Activated T-cell treated with anti-CD3 and anti-CD28 coated beads, Interleukin-2, amount 50 U/mL, for 24 hours (primary cell): ENCODE measurements around the gene ACKR2.

ENCODE experiments used
- DNase-seq: peaks from one replicate; pipeline ENCODE4 v3.0.0-alpha.2; 2020
- H3K27ac Mint-ChIP-seq: 2 replicates; pipeline ENCODE4 v1.8.0; 2020; ENCODE audit warnings: mild to moderate bottlenecking, mixed read lengths
- H3K27me3 Mint-ChIP-seq: 2 replicates; pipeline ENCODE4 v1.8.0; 2020; ENCODE audit warnings: mixed read lengths
- H3K36me3 Mint-ChIP-seq: 2 replicates; pipeline ENCODE4 v1.8.0; 2020; ENCODE audit warnings: low read depth, mixed read lengths
- H3K4me1 Mint-ChIP-seq: 2 replicates; pipeline ENCODE4 v1.8.0; 2020; ENCODE audit warnings: low read depth, mixed read lengths
- H3K4me3 Mint-ChIP-seq: 2 replicates; pipeline ENCODE4 v1.8.0; 2020; ENCODE audit warnings: mild to moderate bottlenecking, moderate library complexity, mixed read lengths
- H3K9me3 Mint-ChIP-seq: 2 replicates; pipeline ENCODE4 v1.8.0; 2020; ENCODE audit warnings: mixed read lengths

The ACKR2 gene

DNA sequence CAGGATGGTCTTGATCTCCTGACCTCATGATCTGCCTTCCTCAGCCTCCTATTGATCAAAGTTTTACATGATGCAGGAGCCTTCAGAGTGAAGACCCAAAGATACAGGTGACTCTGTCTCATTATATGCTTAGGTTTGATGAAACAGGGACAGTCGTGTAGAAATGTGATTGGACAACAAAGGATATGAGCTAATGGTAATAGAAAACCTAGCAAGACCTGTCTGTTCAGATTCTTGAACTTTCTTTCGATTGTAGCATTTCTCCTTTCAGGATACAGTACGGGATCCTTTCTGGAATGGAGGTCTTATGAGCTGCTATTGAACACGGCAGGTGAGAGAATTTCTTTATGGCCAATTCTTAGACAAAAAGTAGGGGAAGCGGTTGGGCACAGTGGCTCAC lies at the start of gene ACKR2:
Gene ACKR2, plus strand, starts transcription at position 244 of the 400 bp plus-strand sequence. CDS start 55,058 bp downstream, outside the sequence.
- no peak within 1 kb of the TSS for H3K4me3 Mint-ChIP-seq
- H3K27me3 Mint-ChIP-seq: peaks cover 18% of the 10 kb centered on the region
- no peak for DNase-seq
- H3K4me1 Mint-ChIP-seq: peaks cover 8% of the 10 kb centered on the region
- peaks cover under 1% of the 10 kb centered on the region for H3K36me3 Mint-ChIP-seq
- no peaks in the 10 kb centered on the region for H3K9me3 Mint-ChIP-seq
- H3K27ac Mint-ChIP-seq: no peak within 1 kb of the TSS

DNA sequence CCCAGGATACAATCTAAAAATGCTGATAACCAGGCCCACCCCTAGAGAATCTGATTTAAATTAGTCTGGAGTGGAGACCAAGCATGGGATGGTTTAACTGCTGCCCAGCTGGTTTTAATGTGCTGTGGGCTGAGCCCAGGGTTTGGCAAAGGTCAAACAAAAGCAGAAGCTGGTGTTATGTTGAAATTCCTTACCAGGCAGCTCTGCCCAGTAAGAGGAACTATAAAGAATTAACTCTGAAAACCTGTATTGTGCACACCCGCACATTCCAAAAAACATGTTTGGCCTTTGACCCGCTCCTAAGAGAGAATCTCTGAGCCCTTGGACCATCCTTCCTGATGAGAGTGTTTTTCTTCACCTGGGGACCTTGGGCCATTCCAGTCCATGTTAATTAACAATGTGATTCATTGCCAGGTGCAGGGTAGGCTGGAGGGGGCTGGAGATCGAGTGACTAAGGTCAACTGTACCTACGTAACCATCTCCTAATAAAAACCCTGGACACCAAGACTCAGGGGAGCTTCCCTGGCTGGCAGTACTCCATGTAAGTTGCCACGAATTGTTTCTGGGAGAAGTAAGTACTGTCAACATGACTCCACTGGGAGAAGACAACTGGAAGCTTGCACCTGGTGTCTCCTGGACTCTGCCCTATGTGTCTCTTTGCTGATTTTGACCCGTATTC lies 47.1 kb upstream of the ACKR2 start:
- no peak overlapping the region for H3K27ac Mint-ChIP-seq
- H3K27me3 Mint-ChIP-seq: peaks cover 6% of the 10 kb centered on the region
- no peak for DNase-seq
- no peaks in the 10 kb centered on the region for H3K9me3 Mint-ChIP-seq
- H3K4me3 Mint-ChIP-seq: no peak overlapping the region
- no peaks in the 10 kb centered on the region for H3K4me1 Mint-ChIP-seq
- H3K36me3 Mint-ChIP-seq: no peaks in the 10 kb centered on the region

DNA sequence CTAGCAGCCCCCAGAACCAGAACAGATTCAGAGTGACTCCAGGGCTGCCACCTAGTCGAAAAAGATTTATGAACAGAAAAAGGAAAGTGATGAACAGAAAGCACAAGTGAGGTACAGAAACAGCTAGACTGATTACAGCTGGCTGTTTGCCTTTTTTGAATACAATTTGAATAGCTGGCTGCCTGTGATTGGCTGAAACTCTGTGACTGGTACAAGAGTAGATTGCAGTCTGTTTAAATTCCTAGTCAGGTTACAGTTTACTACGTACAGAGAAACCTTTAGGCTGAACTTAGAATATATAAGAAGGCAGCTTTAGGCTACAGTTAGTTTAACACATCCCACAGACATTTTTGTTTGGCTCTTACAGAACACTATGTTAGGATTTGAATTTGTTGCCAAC lies 46.2 kb upstream of the ACKR2 start:
- peaks cover 6% of the 10 kb centered on the region for H3K27me3 Mint-ChIP-seq
- H3K9me3 Mint-ChIP-seq: no peaks in the 10 kb centered on the region
- H3K27ac Mint-ChIP-seq: no peak overlapping the region
- H3K36me3 Mint-ChIP-seq: no peaks in the 10 kb centered on the region
- no peak overlapping the region for H3K4me3 Mint-ChIP-seq
- H3K4me1 Mint-ChIP-seq: no peaks in the 10 kb centered on the region
- DNase-seq: no peak

DNA sequence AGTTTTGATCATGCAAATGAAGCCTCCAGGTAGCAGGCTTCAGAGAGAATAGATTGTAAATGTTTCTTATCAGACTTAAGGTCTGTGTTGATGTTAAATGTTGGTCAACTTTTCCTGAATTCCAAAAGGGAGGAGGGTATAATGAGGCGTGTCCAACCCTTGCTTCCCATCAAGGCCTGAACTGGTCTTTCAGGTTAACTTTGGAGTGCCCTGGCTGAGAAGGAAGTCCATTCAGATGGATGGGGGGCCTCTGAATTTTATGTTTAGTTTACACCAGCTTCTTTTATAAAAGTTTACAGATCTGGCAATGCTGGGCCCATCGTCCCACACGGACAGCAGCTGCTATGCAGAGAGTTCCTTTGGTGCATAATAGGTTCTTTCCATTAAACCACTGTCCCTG lies 45.1 kb upstream of the ACKR2 start:
- Mint-ChIP-seq H3K27me3 (no peaks in the 10 kb centered on the region), H3K27ac (no peak overlapping the region), H3K9me3 (no peaks in the 10 kb centered on the region), H3K4me3 (no peak overlapping the region), H3K36me3 (no peaks in the 10 kb centered on the region), H3K4me1 (no peaks in the 10 kb centered on the region)
- DNase-seq: no peak

DNA sequence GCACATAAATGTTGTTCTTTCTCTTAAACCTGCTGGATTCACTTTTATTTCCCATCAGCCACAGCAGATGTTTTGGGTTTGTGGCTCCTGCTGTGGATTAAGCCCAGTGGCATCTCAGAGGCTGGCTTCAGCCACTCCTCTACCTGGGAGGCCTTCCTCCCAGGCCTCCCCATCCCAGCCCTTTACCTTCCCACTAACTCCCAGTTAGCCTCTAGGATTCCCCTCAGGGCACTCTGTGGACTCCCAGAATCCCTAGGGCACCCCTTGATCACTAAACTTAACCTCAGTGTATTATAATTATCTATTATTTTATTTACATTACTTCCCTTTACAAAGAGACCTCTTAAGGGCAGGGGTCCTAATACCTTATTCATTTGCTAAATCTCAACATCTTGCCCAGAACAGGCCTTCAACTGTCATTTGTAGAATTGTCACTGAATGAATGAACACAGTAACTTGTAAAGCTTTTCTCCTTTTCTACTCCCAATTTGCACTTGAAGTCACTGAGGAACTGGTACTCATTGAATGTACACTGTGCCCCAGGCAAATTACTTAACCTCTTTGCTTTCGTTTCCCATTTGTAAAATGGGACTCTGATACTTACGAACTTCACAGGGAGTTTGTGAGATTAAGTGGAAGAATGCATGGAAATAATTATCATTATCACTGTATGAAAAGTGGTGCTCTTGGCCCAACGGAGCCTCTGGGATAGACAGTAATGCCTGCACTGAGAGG lies 44.5 kb upstream of the ACKR2 start:
- Mint-ChIP-seq H3K4me1 (no peaks in the 10 kb centered on the region), H3K4me3 (no peak overlapping the region), H3K27me3 (no peaks in the 10 kb centered on the region), H3K9me3 (no peaks in the 10 kb centered on the region), H3K27ac (no peak overlapping the region), H3K36me3 (no peaks in the 10 kb centered on the region)
- DNase-seq: no peak

GRCh38 chr3:42769477-42770131 lies 39.6 kb upstream of the ACKR2 start:
- peaks cover 13% of the 10 kb centered on the region for H3K4me1 Mint-ChIP-seq
- H3K9me3 Mint-ChIP-seq: peaks cover 8% of the 10 kb centered on the region
- H3K36me3 Mint-ChIP-seq: no peaks in the 10 kb centered on the region
- no peak overlapping the region for H3K27ac Mint-ChIP-seq
- no peak for DNase-seq
- H3K4me3 Mint-ChIP-seq: no peak overlapping the region
- no peaks in the 10 kb centered on the region for H3K27me3 Mint-ChIP-seq

GRCh38 chr3:42771271-42771670 lies 38.0 kb upstream of the ACKR2 start:
- Mint-ChIP-seq H3K27ac (no peak overlapping the region), H3K4me3 (no peak overlapping the region)

DNA sequence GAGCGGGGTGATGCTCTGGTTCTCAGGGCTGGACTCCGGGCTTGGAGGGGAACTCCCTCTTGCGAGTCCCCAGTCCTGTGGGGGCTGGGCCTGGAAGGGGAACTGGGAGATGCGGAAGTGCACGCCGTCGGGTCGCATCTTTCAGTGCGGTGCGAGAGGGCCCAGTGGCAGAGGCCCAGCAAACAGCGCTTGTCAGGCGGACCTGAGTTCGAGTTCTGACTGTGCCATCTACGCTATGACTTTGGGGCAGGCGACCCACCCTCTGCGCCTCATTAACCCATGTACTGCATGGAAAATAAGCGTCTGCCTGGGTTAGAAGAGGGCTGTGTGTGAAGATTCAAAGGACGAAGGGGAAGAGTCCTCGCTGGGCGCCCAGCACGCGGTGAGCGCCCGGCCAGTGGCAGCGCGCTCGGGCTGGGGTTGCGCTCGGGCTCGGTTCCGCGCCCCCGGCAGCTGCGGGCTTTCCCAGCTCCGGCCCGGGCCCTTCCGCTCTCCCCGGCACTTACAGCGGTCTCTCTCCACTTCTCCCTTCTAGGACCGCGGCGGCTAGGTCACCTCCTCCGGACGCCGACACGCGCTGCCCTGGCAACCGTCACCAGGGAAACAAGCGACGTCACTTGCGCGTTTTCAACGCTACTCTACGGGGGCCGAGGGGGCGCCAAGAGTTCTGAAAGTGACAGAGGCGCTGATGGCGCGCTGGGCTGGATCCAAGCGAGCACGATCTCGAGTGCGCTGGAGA lies 36.4 kb upstream of the ACKR2 start, which contains the start of gene CCDC13:
Gene CCDC13, minus strand, starts transcription at position 584 of the 739 bp plus-strand sequence. CDS start 14,908 bp downstream, outside the sequence.
- Mint-ChIP-seq H3K36me3 (no peaks in the 10 kb centered on the region), H3K9me3 (peaks cover 8% of the 10 kb centered on the region), H3K27me3 (no peaks in the 10 kb centered on the region)

More at GRCh38 chr3:42771271-42771670, 38.0 kb upstream of the ACKR2 start:
- H3K27me3 Mint-ChIP-seq: no peaks in the 10 kb centered on the region
- peaks cover 13% of the 10 kb centered on the region for H3K4me1 Mint-ChIP-seq
- H3K9me3 Mint-ChIP-seq: peaks cover 8% of the 10 kb centered on the region
- no peaks in the 10 kb centered on the region for H3K36me3 Mint-ChIP-seq
- no peak for DNase-seq

GRCh38 chr3:42773409-42773751 lies 35.9 kb upstream of the ACKR2 start:
- peaks cover 8% of the 10 kb centered on the region for H3K9me3 Mint-ChIP-seq

More for the DNA sequence above, 36.4 kb upstream of the ACKR2 start, which contains the start of gene CCDC13:
- H3K27ac Mint-ChIP-seq: peak within 1 kb of the TSS; percentile 87
- DNase-seq: peak; percentile 92
- H3K4me1 Mint-ChIP-seq: peaks cover 13% of the 10 kb centered on the region
- H3K4me3 Mint-ChIP-seq: peak within 1 kb of the TSS; percentile 87

GRCh38 chr3:42778644-42779043 lies 30.6 kb upstream of the ACKR2 start:
- no peak overlapping the region for H3K27ac Mint-ChIP-seq
- no peaks in the 10 kb centered on the region for H3K9me3 Mint-ChIP-seq
- no peak for DNase-seq
- no peaks in the 10 kb centered on the region for H3K27me3 Mint-ChIP-seq
- peaks cover 21% of the 10 kb centered on the region for H3K36me3 Mint-ChIP-seq
- no peak overlapping the region for H3K4me3 Mint-ChIP-seq
- H3K4me1 Mint-ChIP-seq: peaks cover 2% of the 10 kb centered on the region

More at GRCh38 chr3:42773409-42773751, 35.9 kb upstream of the ACKR2 start:
- Mint-ChIP-seq H3K36me3 (no peaks in the 10 kb centered on the region), H3K27me3 (no peaks in the 10 kb centered on the region), H3K27ac (peak overlapping the region; percentile 87), H3K4me1 (peaks cover 13% of the 10 kb centered on the region), H3K4me3 (peak overlapping the region; percentile 87)
- DNase-seq: no peak

GRCh38 chr3:42780398-42780797 lies 28.8 kb upstream of the ACKR2 start:
- Mint-ChIP-seq H3K27me3 (no peaks in the 10 kb centered on the region), H3K27ac (no peak overlapping the region), H3K36me3 (peaks cover 32% of the 10 kb centered on the region), H3K9me3 (no peaks in the 10 kb centered on the region), H3K4me1 (peaks cover 1% of the 10 kb centered on the region), H3K4me3 (no peak overlapping the region)
- DNase-seq: no peak

DNA sequence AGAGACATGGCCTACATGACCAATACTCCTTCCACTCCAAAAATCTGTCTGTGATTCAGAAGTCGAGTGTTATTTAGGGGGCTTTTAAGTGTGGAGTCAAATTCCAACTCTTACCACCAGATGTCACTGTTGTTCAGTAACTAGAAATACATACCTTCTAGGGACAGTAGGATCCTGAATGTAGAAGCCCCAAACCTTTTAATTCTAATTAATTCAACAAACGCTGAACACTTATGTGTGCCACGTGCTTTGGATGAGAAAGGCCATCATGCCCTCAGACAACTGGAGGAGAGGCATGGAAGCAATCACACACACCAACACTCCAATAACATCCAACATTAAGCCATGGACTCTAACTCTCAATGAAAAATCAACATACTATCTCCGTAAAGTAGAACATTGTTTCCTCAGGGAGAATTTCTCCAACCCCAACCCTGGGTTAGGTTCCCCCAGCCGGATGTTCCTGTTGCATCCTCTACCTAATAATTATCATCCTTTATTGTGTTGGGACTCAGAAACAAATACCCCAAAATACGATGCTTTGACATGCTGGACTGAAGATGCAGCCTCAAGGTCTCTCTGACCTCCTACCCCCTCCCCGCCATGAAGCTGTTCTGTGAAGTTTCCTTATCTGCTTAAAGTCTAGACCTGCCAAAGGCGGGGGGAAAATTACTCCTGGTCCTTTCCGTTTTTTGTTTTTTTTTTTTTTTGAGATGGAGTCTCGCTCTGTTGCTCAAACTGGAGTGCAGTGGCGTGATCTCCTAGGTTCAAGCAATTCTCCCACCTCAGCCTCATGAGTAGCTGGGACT lies 28.1 kb upstream of the ACKR2 start:
- no peak for DNase-seq
- no peaks in the 10 kb centered on the region for H3K9me3 Mint-ChIP-seq
- H3K4me3 Mint-ChIP-seq: no peak overlapping the region
- H3K27me3 Mint-ChIP-seq: no peaks in the 10 kb centered on the region
- H3K4me1 Mint-ChIP-seq: peaks cover 1% of the 10 kb centered on the region
- H3K27ac Mint-ChIP-seq: no peak overlapping the region
- H3K36me3 Mint-ChIP-seq: peaks cover 39% of the 10 kb centered on the region

DNA sequence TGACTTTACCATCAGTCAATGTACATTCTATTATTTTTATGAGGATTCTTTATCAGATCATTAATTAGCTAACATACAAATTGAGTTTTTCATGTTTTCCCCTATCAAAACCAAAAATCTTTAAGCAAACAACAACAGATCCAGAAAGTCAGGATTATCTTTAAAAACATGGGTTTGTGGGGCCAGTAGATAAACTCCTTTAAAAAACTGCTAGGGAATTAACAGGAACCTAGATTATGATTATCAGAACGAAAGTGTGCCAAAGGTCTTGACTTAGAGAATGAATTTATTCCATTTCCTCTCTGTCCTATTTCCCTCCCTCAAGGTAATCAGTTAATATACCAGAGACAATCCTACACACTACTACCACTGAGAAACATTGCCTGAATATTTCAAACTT lies 23.0 kb upstream of the ACKR2 start:
- H3K4me3 Mint-ChIP-seq: no peak overlapping the region
- peaks cover 63% of the 10 kb centered on the region for H3K36me3 Mint-ChIP-seq
- H3K27me3 Mint-ChIP-seq: no peaks in the 10 kb centered on the region
- H3K27ac Mint-ChIP-seq: no peak overlapping the region
- no peak for DNase-seq
- peaks cover 5% of the 10 kb centered on the region for H3K4me1 Mint-ChIP-seq
- no peaks in the 10 kb centered on the region for H3K9me3 Mint-ChIP-seq

DNA sequence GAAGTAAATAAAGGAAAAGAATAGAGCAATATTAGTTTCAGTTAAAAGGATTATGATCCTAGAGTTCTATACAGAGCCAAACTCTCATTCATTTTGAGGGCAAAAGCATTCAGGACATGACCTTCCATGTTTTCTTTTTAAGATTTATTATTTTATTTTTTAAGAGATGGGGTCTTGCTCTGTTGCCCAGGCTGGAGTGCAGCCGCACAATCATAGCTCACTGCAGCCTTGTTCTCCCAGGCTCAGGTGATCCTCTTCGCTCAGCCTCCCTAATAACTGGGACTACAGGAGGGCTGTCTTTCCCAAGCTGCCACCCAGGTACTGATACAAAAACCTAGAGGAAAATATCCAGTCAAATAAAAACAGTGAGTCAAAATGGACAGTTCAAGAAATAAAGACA lies 22.6 kb upstream of the ACKR2 start:
- Mint-ChIP-seq H3K36me3 (peaks cover 66% of the 10 kb centered on the region), H3K27me3 (no peaks in the 10 kb centered on the region), H3K4me1 (peaks cover 6% of the 10 kb centered on the region), H3K9me3 (no peaks in the 10 kb centered on the region), H3K4me3 (no peak overlapping the region), H3K27ac (no peak overlapping the region)
- DNase-seq: no peak
